Stimulated activated CD8-positive, alpha-beta memory T cell treated with anti-CD3 and anti-CD28 coated beads, Interleukin-12 subunit alpha, Interleukin-12 subunit beta, amount 100 ng/mL, for 24 hours (primary cell): ENCODE measurements around the gene COPRS.

Experiments
- DNase-seq: peaks from one replicate; pipeline ENCODE4 v3.0.0-alpha.2; 2020; ENCODE audit errors: extremely low read depth

COPRS gene

GRCh38 chr17:31808521-31809050, 50.5 kb downstream of the COPRS start:
- DNase-seq = no peak

DNA sequence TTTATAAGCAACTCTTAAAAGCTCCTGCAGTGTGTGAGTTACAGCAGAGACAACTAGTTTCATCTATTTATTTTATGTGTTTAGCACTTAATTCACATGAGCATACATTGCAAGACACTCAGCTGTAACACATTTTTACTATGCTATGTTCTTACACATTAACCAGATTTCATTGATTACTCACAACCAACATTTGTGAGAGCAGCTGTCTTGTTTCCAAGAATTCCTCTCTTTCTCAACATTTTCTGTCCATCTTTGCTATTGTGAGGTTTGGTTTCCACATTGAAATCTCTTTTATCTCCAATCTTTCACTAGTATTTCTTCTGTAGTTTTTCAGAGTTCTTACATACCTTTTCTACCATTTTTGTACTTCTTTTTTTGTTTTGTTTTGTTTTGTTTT, 51.2 kb downstream of the COPRS start:
- DNase-seq = no peak

DNA sequence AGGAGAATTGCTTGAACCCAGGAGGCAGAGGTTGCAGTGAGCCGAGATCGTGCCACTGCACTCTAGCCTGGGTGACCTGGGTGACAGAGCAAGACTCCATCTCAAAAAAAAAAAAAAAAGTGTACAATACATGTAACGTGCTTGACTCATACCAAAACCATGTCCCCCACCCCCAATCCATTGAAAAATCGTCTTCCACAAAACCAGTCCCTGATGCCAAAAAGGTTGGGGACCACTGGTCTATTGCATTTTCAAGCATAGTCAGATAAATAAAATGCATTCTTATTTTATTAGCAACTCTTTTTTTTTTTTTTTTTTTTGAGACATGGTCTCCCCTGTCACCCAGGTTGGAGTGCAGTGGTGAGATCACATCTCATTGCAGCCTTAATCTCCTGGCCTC, 52.1 kb downstream of the COPRS start:
- DNase-seq = no peak

- no peak for DNase-seq
Observed at GRCh38 chr17:31803494-31804213, 55.4 kb downstream of the COPRS start.

GRCh38 chr17:31802502-31802901, 56.5 kb downstream of the COPRS start:
- no peak for DNase-seq
